ENCODE results near the gene TLE5. TPM values are rescaled to one million over a fixed set of nuclear protein-coding genes. Genes with fewer than 3 reads are reported as not detected.

TLE5 gene
- total and polyA plus RNA-seq, 7 donors = 561 to 714 (median 588) TPM

- H3K4me1 ChIP-seq = peaks cover 4 to 74% (median 69%) of the 10 kb centered on the region in 4 donors
- intact Hi-C loops (cut with DNase I) = no loop called here
- H3K9me3 ChIP-seq = no peaks in the 10 kb centered on the region
- DNase-seq = no peak
- H3K36me3 ChIP-seq = peaks cover 17 to 62% (median 42%) of the 10 kb centered on the region in 4 donors
- H3K4me3 ChIP-seq = peak overlapping the region in 1 of 4 donors; percentile 29
- peak overlapping the region; percentile 86 to 99 (median 96) for H3K27ac ChIP-seq
- TF ChIP-seq EP300 (IDR thresholded peaks at IDR 0.05) (no peak), CTCF (IDR thresholded peaks at IDR 0.05) (no peak), POLR2AphosphoS5 (IDR thresholded peaks at IDR 0.05) (no peak), POLR2A (IDR thresholded peaks at IDR 0.05) (no peak)
- H3K27me3 ChIP-seq = no peaks in the 10 kb centered on the region
- 88 to 90% methylated on average over 20 of the region's 20 CpGs for WGBS, 2 donors
Observed at GRCh38 chr19:3058009-3058820, 4.1 kb downstream of the TLE5 start.

GRCh38 chr19:3057275-3057714 lies 5.0 kb downstream of the TLE5 start:
- peaks cover 4 to 67% (median 61%) of the 10 kb centered on the region in 4 donors for H3K4me1 ChIP-seq
- 32 to 71% methylated on average over 26 of the region's 26 CpGs for WGBS, 2 donors
- H3K36me3 ChIP-seq = peaks cover 17 to 64% (median 43%) of the 10 kb centered on the region in 4 donors
- peak overlapping the region; percentile 86 to 99 (median 96) for H3K27ac ChIP-seq
- H3K4me3 ChIP-seq = peak overlapping the region in 1 of 4 donors; percentile 29
- intact Hi-C loops (cut with DNase I) = no loop called here
- peak; percentile 97 for DNase-seq
- no peaks in the 10 kb centered on the region for H3K27me3 ChIP-seq
- TF ChIP-seq POLR2A (IDR thresholded peaks at IDR 0.05) (no peak), EP300 (IDR thresholded peaks at IDR 0.05) (peak in 1 of 4 donors; percentile 42), CTCF (IDR thresholded peaks at IDR 0.05) (peak in 2 of 4 experiments; percentile 17 to 31), POLR2AphosphoS5 (IDR thresholded peaks at IDR 0.05) (peak; percentile 23 to 69 (median 68))
- no peaks in the 10 kb centered on the region for H3K9me3 ChIP-seq

- intact Hi-C loops (cut with DNase I) = no loop called here
- H3K4me3 ChIP-seq = peak overlapping the region in 1 of 4 donors; percentile 29
- H3K9me3 ChIP-seq = no peaks in the 10 kb centered on the region
- H3K36me3 ChIP-seq = peaks cover 17 to 64% (median 43%) of the 10 kb centered on the region in 4 donors
- no peak for DNase-seq
- TF ChIP-seq CTCF (IDR thresholded peaks at IDR 0.05) (no peak), EP300 (IDR thresholded peaks at IDR 0.05) (no peak), POLR2A (IDR thresholded peaks at IDR 0.05) (no peak), POLR2AphosphoS5 (IDR thresholded peaks at IDR 0.05) (no peak)
- WGBS, 2 donors = 43 to 79% methylated on average over 10 of the region's 10 CpGs
- H3K27me3 ChIP-seq = no peaks in the 10 kb centered on the region
- peak overlapping the region; percentile 86 to 99 (median 96) for H3K27ac ChIP-seq
- H3K4me1 ChIP-seq = peaks cover 4 to 67% (median 61%) of the 10 kb centered on the region in 4 donors
Observed at GRCh38 chr19:3056417-3057088, 5.7 kb downstream of the TLE5 start.

GRCh38 chr19:3055741-3056416 lies 6.4 kb downstream of the TLE5 start:
- Histone ChIP-seq H3K4me3 (no peak overlapping the region), H3K27ac (peak overlapping the region; percentile 86 to 99 (median 96)), H3K27me3 (no peaks in the 10 kb centered on the region), H3K4me1 (peaks cover 4 to 64% (median 59%) of the 10 kb centered on the region in 4 donors), H3K9me3 (no peaks in the 10 kb centered on the region), H3K36me3 (peaks cover 17 to 64% (median 43%) of the 10 kb centered on the region in 4 donors)
- DNase-seq = no peak
- WGBS, 2 donors = 20 to 63% methylated on average over 31 of the region's 31 CpGs
- intact Hi-C loops (cut with DNase I) = no loop called here
- TF ChIP-seq POLR2AphosphoS5 (IDR thresholded peaks at IDR 0.05) (no peak), EP300 (IDR thresholded peaks at IDR 0.05) (no peak), CTCF (IDR thresholded peaks at IDR 0.05) (no peak), POLR2A (IDR thresholded peaks at IDR 0.05) (no peak)

All from sigmoid colon (tissue), 7 donors.